NOMO-1 treated with DMSO at 0.1 percent for 48 hours (cell line): ENCODE data around the gene ASAP3.

Source experiments
- DNase-seq: peaks from one replicate; lab custom pipeline; 2025; ENCODE audit not compliant: unreplicated experiment; lab: John Stamatoyannopoulos, UW

The ASAP3 gene

GRCh38 chr1:23483321-23484252 lies at the start of gene ASAP3:
Gene ASAP3, minus strand, starts transcription at chr1:23484179. Its CDS starts 46 bp downstream, at chr1:23484133.
- no peak for DNase-seq

- peak; percentile 98 for DNase-seq
Observed at GRCh38 chr1:23533246-23534023, 49.5 kb upstream of the ASAP3 start.

DNA sequence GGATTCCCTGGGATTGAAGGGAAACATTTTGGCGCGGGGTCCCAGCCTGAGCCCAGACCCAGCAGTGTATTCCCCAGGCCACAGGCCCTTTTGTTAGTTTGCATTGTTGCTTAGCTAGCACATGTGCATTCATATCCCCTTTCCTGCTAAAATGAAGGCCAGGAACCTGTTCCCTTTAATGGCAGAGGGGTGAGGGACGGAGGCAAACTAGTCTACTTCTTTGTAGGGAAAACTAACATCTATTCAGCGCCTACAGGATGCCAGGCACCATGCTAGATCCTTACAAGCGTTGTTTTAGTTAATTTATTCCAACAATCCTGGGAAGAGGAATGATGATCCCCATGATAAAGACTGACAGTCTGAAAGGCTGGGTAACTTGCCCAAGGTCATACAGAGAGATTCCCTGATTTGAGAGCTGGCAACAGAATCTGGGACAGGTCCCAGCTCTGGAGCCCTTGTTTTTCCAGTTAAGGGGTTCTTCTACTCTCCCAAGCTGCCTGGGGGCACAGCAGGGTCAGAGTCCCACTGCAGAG lies 47.6 kb upstream of the ASAP3 start:
- no peak for DNase-seq

DNA sequence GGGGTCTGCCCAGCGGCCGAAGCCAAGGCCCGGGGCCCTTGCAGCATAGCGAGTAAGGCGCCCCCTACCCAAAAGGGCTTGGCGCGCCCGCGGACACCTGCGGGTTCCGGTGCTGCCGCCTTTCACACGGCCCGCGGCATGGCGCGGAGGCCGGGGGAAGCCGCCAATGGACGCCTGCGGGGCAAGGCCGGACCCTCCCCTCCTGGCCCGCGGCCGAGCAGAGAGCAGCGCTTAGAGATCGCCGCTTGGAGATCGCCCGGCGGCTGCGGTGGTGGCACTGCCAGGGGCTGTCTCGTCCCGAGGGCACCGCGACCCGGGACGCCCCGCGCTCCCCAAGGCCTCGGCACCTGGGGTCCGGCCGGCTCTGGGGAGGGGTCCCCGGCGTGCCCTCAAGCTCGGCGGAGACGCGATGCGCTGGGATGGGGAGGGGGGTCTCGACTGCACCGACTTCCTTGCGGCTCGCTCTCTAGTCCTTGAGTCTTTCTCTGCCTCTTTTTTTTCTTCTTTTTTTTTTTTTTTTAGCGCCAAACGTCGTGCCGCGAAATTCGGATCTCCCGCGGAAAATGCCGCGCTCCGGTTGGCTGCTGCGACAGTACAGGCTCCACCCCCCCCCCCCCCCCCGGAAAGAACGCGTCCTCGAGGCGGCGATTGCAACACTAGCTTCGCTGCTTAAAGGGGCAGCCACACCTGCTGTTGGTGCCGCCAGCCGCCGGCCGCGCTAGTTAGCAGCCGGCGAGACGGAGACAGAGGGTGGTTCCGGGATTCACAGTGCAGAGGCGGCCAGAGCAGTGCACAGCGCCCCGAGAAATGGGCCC lies 47.0 kb upstream of the ASAP3 start, which contains the start of gene E2F2:
E2F2 (minus strand) TSS at position 487 of the 815 bp plus-strand sequence; CDS start at position 47, 440 bp downstream.
- peak; percentile 89 for DNase-seq

GRCh38 chr1:23530087-23530746 lies 46.2 kb upstream of the ASAP3 start:
- DNase-seq = no peak

- no peak for DNase-seq
Observed at GRCh38 chr1:23529146-23530086, 45.4 kb upstream of the ASAP3 start.

GRCh38 chr1:23528250-23528978 lies 44.4 kb upstream of the ASAP3 start:
- peak; percentile 90 for DNase-seq

GRCh38 chr1:23527900-23528249 lies 43.9 kb upstream of the ASAP3 start:
- DNase-seq = no peak

- DNase-seq = no peak
Observed at GRCh38 chr1:23527366-23527765, 43.4 kb upstream of the ASAP3 start.

- DNase-seq = no peak
Observed at GRCh38 chr1:23526329-23527041, 42.5 kb upstream of the ASAP3 start.

DNA sequence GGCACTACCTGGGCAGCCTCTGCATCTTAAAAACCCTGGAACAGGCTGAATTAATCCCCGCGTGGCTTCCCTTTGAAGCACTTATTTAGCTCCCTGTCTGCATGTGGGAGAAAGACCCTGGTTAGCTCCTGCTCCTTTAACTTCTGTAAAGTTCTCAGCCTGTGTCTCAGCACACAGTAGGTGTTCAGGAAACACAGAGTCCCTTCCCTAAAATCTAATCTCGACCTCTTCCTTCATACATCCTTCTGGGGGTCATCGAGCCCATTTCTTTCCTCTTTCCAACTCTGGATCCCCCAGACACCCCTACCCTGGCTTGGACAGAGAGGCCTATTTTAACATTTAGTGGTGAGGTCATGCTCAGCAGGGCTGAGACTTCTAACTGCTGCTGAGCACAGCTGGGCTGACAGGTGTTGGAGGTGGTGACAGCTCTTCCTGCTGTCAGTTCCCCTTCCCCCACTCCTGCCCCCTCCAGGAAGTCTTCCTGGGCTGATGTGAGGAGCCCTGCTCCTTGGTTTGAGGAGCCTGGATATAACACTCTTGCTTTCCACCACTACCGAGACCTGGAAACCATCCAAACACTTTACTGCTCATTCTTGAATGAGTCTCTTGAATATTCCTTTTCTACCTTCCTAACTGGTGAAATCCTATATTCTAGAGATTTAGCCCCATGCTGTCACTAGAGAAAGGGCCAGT lies 41.7 kb upstream of the ASAP3 start:
- DNase-seq = no peak

- DNase-seq = no peak
Observed at GRCh38 chr1:23524716-23525401, 40.9 kb upstream of the ASAP3 start.

- DNase-seq = no peak
Observed at GRCh38 chr1:23524163-23524562, 40.2 kb upstream of the ASAP3 start.

- peak; percentile 85 for DNase-seq
Observed at GRCh38 chr1:23522244-23522982, 38.4 kb upstream of the ASAP3 start.

- DNase-seq = no peak
Observed at GRCh38 chr1:23521588-23521987, 37.6 kb upstream of the ASAP3 start.

- no peak for DNase-seq
Observed at GRCh38 chr1:23517581-23517980, 33.6 kb upstream of the ASAP3 start.
